Activated naive CD4-positive, alpha-beta T cell treated with Interleukin-2 at 50 U/mL for 16 hours (primary cell): ENCODE measurements around the gene GMDS.

Experiments
- DNase-seq: peaks from one replicate; pipeline ENCODE4 v3.0.0-alpha.2; 2020

The GMDS gene

DNA sequence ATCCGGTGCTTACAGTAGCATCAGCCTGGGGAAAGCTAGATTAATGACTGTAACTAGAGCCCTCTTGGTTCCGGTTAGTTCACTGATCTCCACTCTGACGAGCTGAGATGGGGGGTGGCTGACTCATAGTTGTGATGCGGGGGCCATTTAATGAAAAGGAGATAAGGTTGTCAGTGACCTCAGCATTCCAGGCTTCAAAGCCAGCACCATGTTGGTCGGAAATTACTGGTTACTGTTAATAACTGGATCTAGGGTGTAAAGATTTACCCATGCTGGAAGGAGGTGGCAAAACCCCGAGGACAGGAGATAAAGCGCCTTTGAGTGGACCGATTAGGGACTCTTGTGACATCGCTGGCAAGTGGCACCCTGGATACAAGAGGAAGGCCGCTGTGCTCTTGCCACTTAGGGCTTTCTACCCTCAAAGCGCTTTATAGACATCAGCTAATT, 614.6 kb downstream of the GMDS start:
- no peak for DNase-seq

DNA sequence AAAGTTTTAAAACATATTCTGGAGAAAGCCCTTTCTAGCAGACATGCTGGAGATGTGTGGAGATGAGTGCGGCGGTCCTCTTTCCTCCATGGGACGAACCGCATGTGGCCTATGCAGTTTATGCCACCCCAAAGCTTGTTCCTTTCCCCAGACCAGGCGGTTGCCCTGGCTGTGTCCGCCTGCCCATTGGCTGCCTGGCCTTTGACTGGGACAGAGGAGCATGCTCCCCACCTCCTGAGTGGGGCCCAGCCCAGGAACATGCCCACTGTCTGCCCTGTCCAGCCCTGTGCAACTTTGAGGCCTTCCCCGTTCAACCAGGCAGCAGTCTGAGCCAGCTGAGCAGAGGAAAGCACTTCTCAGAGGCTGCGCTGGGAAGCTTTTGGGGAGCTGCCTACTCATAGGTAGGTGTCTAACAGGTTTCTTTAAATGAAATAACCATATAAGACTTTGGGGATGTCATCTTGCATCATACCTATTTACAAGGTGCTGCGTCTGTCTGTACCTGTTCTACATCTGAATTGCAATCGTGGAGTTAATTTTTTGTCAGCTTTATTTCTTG, 615.1 kb downstream of the GMDS start:
- DNase-seq, result no peak

DNA sequence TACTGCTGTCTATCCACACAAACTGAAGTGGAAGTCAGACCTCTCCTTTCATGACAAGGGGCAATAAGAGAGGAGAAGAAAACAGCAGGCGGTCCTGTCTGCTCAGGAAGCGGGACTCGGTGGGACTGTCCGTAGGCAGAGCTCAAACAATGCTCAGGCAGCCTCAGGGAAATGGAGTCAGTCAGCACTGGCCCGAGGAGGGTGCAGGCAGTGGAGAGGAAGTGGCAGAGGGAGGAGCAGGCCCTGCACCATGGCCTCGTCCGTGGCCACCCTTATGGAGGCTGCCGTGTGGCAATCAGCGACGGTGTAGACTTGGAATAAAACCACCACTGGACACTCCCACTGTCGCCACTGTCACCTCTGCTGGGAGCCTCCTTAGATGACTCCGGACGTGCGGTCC, 616.1 kb downstream of the GMDS start:
- DNase-seq, result no peak

DNA sequence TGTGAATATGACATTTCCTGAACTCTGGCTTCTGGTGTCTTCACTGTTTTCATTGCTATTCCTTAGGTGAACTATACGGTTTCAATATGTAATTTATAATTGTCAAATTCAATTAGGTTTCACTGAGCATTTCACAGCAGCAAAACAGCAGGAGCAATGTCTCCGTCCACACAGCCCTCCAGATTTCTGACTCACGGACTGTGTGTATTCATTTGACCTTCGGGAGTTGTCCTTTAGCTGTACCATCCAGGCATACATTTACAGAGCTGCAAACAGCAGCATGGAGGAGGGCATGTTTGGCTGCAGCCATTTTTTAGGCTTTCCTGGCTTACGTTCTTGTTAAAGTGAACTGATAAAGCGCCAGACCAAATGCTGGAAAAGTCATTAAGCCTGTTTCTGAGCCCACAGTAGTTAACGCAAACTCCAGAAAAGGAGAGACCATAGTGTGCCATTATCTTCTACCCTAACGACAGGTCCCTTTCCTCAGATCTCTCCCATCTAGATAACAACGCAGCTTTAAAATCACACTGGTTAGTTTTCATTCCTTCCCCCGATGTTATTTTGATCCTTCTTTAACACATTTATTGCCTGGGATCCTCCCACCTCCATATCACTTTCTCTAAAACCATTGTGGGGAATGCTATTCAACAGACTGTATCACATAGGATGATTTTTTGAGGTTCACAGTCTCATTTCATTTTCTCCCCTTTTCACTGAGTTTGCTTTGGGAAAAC, 617.4 kb downstream of the GMDS start:
- no peak for DNase-seq

DNA sequence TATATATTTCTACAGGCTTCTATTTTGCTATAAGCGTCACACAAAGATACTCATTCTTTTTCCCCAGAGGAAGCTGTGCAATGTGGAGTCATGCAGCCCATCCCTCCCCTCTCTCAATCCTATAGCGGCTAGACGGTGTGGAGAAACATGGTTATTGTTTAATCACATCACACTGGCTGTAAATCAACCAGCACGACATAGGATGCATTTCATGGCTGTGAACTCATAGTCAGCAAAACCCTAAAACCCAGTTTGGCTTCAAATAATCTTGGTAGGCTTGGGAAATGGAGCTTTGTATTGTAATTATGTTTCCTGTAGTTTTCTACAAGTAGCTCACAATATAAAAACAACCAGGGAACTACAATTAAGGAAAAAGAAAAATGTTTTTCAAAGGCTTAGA, 618.9 kb downstream of the GMDS start:
- no peak for DNase-seq

DNA sequence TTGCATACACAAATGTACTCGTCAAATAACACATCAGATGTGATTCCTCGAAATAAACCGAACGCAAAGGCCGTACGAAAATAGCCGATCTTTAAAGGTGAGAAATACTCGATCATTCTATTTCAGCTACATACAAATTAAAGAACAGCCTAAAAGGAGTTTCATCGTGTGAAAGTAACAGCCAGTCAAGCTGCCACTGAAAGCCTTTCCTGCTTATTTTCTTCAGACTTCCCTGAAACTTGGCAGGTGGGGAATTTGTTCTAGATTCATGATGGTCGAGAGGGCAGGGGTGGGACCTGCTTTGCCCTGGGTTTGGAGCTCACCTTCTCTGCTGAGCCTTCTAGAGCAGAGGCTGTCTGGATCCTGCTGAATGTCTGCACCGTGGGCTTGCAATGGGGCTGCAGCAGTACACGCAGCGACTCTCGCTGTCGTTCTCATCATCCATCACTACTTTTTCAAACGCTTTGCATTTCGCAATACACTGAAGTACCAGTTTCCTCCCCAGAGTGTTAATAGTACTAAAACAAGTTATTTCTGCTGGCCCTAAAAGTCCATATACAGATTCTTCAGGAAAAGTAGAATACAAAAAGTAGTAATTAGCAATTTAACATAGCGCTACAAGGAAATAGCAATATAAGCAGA, 619.5 kb downstream of the GMDS start:
- no peak for DNase-seq

DNA sequence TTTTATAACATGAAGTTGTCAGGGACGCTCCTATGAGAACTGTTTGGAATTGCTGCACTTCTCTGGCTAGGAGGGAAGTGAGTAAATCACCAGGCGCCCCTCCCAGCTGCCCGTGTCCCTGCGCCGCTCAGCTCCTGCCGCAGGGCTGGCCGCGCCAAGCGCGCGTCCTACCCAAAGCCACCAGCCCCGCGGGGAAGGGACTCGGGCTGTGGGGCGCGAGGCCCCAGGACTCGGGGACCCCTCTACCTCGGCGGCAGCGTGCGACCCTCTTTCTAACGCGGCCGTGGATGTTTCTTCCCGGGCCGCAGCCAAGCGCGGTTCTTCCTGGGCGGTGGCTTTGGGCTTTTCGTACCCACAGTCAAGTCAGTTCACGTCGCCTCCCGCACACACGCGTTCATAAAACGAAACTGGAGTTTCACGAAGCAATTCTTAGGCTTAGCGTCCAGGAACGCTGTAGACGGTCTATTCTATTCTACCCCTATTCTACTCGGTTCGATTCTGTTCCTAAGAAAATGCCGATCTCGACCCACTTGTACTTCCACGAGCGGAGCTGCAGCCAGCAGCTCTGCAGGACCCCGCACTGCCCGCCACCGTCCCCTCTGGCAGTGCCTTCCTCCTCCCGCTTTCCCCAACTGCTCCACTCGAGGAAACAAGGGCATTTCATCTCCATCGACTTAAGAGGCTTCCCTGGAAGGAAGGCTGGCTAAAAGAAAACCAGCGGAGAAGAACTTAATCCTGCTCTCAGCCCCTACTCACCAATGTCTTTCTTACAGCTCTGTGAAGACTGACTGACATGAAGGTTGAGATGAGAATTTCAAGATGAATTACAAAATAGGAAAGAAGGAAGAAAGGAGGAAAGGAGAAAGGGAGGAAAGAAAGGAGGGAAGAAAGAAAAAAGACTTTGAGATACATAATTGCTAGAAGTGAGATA, 620.3 kb downstream of the GMDS start:
- DNase-seq, result no peak

DNA sequence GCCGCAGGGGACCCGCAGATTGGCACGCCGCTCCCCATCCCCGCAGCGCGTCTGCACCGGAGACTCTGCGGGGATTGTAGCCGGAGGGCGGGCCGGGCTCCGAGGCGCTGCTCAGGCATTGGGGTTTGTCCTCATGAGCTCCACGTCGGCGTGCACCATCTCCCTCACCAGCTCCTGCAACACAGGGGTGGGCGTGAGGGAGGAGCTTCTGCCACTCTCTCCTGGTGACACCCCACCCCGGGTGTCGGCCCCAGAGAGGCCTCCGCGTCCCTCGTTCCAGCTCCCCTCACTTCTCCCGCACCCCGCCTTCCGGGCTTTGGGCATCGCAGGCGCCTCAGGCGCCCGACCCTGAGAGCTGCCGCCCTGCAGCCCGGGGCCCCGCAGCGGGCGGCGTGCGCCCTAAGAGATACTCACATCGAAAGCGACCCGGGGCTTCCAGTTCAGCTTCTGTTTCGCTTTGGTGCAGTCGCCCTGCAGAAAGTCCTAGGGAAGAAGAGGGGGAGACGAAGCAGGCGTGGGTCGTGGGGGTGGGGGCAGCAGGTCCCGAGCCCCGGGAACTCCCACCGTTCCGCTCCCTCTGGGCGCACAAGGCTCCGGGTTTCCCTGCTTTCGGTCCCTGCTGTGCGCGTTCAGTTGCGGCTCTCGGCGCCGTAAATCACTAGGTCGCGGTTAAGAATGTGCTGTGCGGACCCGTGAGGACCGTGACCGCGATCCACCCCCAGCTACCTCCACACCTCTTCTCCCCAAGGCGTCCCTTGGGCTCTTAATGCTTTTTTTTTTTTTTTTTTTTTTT, 621.2 kb downstream of the GMDS start:
- DNase-seq, result no peak

DNA sequence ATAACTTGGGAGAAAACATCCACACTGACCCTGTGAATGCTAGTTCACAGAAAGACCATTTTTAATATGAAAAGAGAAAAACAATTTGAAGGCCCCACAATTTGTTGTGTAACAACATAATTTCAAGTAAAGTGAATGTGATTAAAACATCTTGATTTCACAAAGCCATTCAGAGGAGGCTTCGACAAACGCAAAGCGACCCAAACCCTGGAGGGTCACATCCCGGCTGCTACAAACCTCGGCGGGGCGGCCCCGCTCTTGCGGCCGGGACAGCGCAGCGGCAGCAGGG, 621.7 kb downstream of the GMDS start:
- no peak for DNase-seq

DNA sequence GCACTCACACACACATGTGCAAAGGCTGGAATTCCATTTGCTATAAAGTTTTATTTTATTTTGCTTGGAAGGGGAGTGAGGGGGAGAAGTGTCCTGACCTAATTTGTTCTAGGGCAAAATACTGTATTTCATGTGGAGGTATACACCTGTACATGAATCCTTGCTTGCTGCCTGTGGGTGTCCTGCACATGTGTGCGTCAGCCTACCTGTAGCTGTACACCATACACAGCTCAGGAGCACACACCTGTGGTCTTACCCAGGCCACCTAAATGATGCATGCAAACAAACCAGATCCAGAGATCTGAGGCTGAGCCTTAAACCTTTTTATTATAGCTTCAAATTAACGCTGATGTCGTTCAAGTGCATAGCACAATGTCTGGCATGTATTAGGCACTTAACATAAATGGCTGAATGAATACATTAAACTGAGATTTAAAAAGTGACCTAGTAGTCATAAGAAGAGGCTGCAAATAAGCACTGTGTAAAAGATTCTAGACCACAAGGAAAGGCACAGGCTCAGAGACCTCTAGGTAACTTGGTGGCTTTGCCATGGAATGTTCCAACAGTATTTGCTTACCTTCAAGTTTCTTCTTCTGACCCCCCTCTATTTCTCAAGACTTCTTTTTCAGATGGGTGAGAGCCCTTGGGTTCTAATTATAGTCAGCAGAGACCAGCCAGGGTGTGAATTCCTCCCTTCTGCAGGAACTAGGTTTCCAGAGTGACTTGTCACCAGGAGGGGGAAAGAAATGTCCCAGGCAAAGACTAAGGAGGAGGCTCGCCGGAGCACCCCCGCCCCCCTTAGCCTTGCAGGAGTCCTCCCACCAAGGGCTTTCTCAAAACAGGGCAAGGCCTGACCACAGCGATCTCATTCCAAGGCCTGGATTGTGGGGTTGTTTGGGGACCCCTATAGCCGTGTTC, 622.3 kb downstream of the GMDS start:
- no peak for DNase-seq

DNA sequence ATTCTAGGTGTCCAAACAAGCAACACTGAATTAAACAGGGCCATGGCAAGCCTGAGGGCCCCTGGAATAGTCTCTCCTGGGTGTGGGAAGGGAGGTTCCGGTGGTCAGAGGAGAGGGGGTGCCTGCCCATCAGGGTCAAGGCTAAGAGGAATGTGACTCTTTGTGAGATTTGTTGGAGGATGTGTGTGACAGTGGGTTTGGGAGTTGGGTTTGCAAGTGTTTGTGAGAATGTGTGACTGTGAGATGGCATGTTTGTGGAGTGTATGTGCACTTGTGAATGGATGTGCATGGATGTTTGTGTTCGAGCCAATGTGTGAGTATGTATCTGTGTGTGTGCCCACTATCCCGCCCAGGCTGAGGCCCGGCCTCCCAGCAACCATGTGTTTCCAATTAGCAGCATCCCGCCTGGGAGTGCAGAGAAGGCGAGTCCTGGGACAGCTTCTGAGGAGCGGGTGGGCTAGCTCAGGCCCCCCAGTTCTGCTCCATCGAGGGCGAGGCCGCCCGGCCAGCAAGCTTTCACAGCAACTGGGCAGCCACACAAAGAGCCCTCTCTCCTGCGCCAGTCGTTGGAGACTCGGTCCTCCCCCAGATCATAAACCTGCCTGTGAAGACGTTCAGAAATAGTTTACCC, 623.1 kb downstream of the GMDS start:
- no peak for DNase-seq

DNA sequence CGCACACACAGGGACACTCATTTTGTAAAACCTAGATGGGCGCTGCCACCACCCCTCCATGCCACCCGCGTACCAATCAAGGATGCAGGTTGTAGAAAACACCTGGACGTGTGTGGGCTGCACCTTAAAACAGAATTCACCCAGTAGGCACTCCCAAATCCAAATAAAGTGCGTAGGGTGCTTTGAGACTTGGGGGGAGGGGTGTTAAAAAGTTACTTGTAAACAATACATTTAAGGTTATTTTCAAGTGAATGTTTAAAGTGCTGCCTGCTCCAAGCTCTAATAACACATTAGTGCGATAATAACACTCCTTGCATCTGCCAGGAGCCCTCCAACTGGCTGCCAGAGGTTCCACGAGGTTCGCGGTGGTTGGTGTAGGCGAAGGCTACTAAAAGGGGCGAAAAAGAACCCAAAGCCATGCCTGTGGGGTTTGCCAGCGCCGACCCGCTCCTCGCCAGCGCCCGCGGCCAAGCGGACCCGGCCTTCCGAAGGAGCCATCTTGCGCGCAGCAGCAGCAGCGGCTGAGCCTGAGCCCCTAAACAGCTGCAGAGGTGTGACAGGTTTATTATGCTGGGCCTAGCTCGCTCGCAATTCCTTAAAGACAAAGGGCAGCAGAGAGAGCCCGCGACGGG, 624.2 kb downstream of the GMDS start:
- no peak for DNase-seq

DNA sequence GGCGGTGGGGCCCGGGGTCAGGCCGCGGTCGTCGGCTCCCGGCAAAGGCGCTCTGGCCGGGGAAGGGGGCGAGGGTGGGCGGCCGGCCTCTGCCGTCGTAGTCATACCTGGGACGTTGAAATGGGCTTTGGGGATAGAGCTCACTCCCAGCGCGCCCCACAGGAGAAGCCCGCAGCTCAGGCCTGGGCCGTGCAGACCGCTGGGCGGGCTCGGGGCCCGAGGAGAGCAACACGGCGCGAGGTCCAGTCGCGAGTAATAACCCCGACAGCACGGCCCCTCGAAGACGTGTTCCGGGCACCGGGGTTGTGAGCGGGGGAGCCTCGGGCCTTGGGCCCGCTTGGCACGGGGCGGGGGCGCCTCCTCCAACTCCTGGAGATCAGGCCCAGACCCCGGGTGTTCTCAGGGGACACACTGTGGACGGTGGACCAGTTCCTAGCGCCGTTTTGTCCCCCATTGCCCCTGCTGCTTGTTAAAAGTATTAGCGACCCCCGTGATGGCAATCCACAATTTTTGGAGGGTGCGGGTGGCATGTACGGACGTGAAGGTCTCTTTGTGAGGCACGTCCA, 624.8 kb downstream of the GMDS start:
- DNase-seq, result no peak

DNA sequence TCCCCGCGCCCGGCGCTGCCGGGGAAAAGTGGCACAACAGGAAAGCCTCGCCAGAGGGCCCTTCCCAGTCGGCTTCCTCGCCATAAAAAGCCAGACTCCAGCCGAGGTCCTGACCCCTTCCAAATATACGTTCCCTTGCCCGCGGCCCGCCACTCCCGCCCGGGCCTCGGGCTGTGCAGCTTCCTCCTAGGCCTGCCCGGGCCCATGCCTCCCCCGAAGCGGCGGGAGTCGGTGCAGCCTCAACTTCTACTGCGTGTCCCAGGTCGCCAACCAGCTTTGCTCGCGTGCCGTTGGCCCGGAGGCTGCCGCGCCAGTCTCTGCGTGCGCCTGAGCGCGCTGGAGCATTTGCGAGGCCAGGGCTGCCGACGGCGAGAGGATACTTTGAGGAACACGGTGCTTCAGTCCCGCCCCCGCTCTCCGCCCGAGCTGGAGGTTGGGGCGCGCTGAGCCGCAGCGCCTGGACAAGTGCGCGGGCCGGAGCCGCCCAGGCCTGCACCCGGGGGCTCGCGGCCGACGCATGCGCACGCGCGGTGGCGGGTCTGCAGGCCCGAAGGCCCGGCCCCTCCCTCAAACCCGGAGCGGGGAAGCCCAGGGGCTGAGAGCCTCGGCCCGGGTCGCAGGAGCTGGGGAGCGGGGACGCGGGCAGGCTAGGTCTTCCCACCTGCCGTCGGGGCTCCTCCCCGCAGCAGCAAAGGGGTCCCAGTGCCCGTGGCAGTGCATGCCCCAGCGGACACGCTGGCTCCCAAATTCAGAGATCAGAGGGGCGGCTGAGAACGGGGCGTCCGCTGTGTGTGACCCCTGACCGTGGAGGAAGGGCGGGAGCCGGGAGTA, 625.5 kb downstream of the GMDS start:
- DNase-seq, result no peak

DNA sequence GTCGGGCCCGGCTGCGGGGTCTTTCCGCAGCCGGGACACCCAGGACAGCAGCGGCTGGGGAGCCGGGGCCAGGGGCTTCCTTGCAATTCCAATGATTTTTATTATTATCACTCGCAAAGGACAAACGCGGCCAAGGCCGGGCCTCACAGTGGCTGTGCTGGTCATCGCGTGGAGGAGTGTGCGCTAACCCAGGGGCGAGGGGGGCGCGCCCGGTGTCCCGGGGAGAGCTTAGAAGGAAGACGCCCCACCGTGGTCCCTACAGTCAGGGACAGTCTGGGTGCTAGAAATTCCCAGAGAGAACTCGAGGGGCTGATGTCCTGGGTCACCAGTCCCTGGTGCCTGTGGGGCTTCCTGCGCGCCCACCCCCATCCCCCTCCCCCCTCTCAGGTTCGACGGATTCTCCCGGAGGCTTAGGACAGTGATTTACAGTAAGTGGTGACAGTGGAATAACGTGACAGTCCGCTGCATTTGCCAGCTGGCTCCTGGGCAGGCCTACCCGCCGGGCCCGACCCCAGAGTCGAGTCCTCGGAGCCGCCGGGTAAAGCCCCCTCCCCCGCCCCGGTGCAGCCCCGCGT, 626.2 kb downstream of the GMDS start:
- no peak for DNase-seq

DNA sequence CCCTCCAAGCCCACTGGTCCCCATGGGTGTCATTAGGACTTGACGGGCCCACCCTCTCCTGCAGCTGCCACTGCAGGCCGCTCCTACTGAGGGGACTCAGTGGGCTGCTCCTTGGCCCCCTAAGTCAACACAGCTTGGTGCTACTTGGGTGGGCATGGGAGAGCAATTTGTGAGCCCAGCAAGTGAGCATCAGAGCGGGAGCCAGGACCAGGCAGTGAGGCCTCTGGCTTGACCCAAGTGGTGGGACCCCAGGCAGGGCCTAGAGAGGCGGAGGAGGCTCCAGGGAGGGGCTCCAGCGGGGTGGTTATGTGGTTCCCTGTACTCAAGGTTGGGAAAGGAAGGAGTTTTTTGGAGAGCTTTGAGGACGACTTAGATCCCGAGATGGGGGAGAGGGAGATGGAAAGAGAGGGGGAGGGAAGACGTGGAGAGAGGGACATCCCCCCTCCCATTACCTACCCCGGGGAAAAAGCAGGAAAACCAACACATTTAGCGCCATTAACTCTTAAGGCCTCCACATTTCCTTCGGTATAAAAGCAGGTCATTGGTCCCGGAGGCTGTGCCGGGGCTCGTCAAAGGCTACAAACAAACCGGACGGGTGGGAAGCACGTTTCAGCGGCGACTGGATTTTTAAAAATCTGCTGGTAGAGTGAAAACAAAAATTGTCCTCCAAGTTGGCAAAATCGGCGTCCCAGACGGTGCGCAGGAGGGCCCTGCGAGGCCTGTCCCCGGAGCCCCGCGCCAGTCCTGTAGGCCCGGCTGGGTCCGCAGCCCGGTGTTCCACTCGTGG, 626.9 kb downstream of the GMDS start:
- DNase-seq, result no peak

DNA sequence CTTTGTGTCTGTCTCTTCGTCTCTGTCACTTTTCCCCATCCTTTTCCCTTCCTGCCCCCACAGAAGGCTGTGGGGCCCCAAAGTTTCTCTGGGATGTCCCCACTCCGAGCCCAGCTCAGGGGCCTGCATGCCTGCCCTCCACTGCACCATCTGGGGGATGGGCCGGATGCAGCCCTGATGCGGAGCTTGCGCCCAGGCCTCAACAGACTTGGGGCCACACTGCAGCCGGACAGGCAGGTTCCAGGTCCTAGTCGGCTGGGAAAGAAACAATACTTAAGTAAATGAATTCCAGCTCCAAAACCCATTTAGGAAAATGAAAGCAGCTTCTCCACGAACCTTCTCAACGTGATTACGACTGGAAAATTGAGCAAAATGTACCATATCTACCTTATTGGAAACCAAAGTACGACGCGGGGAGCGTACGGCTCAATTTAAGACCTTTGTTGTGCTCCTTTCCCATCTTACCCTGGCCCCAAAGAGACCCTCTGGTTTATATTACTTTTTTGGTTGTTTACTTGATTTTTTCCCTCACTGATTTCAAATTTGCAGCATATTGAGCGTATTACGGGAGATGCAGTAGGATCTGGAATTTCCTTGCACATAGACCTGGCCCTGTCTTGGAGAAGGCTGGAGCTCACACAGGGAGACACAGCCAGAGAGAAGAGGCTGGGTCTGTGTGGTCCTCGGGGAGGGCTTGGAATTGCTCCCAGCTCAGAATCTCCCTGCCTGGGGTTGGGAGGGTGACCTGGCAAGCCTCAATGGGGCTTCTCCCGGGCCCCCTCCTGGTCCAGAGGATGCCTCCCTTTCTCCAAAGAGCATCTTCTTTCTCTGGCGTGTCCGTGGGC, 627.7 kb downstream of the GMDS start:
- no peak for DNase-seq
